GM10248 (cell line): ENCODE data around the gene TXNRD2.

Experiments
- CTCF ChIA-PET: fragments of 300-600 bp; sonication (Branson Sonifier 250); formaldehyde crosslinking; extraction: SDS; loops from one replicate; lab custom pipeline; 2021; ENCODE audit warnings: antibody characterized with exemption; lab: Yijun Ruan, JAX
- POLR2A ChIA-PET: fragments of 350-650 bp; sonication (Branson Sonifier 250); formaldehyde crosslinking; extraction: SDS; loops from one replicate; lab custom pipeline; 2020; ENCODE audit warnings: antibody characterized with exemption; lab: Yijun Ruan, JAX
- DNase-seq: peaks from one replicate; pipeline ENCODE4 v3.0.0; 2012; ENCODE audit errors: extremely low spot score
- TF ChIP-seq, protein P1 (sequence below): IDR thresholded peaks from 2 replicates; pipeline ENCODE4 v1.5.1; 2012; ENCODE audit warnings: mild to moderate bottlenecking, low read depth; ENCODE audit errors: extremely low read depth, missing control alignments, control extremely low read depth

TXNRD2 gene

DNA sequence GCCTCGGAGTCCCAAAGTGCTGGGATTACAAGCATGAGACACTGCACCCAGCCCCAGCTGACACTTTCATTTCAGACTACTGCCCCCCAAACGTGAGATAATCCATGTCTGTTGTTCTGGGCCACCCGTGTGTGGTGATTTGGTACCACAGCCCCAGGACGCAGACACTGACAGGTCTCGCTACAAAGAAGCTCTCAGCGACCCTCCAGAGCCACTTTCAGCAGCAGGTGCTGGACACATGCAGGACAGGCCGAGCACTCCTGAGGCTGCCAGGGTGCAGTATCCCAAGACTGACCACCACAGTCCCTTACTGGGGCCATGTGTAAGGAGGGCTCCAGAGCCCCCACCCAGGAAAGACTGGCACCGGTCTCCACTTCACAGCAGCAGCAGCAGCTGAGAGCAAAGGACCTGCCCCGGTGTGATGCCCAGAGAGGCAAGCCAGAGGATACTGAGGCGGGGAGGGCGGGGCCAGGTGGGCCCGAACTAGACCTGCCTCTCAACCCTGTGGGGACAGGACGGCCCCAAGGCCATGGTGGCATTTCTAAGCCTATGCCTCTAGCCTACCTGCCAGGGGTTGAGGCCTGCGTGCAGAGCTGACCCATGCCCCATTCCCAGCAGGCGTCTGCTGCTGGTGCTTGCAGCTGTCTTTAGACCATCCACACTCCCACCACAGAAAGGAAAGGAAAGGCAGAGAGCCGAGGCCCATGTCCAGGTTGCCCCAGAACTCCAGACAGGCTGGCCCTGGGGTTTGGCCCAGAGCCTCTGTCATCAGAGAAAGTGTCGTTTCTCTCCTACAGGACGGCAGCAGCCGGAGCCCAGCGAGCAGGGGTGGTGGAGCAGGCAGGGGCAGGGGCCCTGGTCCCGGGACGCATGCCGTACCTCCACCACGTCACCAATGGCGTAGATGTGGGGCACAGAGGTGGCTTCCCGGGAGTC, 58.9 kb downstream of the TXNRD2 start:
- TF ChIP-seq, protein P1, sequence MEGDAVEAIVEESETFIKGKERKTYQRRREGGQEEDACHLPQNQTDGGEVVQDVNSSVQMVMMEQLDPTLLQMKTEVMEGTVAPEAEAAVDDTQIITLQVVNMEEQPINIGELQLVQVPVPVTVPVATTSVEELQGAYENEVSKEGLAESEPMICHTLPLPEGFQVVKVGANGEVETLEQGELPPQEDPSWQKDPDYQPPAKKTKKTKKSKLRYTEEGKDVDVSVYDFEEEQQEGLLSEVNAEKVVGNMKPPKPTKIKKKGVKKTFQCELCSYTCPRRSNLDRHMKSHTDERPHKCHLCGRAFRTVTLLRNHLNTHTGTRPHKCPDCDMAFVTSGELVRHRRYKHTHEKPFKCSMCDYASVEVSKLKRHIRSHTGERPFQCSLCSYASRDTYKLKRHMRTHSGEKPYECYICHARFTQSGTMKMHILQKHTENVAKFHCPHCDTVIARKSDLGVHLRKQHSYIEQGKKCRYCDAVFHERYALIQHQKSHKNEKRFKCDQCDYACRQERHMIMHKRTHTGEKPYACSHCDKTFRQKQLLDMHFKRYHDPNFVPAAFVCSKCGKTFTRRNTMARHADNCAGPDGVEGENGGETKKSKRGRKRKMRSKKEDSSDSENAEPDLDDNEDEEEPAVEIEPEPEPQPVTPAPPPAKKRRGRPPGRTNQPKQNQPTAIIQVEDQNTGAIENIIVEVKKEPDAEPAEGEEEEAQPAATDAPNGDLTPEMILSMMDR = no peak
- CTCF ChIA-PET = interaction anchor here (2.5 kb wide), 1 partner anchor 152 kb away, joined by 7 read pairs; no protein-coding TSS in a partner anchor
- DNase-seq = no peak
- POLR2A ChIA-PET = no interaction called here

DNA sequence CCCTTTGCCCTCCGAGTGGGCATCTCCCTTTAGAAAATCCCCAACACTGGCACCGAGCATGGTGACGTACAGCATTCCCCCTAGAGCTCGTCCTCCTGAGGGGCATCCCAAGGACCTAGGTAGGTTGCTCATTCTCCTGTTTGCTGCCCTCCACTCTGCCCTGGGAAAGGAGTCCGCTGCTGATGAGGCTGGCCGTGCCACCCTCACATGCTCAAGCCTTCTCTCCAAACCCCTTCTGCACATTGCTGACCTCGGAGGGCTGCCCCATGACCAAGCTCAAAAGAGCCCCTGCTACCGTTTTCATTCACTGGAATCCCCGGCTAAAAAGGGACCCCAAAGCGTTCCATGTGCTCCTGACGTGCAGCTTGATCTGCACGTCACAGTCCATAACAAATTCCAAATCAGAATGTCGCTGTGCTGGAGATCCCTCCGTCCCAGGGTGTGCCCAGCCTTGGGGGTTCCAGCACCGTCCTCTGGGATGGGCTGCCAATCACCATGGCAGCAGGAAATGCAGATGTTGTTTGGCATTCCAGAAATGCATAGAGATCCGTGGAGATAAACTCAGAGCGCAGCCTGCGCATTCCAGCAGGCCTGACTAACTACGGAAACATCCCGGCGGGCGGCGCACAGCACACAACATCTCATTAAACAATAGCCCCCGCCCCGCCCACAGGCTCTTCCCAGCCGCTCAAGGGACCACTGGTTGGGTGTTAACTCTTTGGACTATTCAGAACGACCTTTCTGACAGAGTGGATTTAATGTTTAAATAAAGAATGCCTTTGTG, 60.6 kb downstream of the TXNRD2 start:
- TF ChIP-seq, protein P1 = no peak
- CTCF ChIA-PET = interaction anchor here (2.5 kb wide), 1 partner anchor 150 kb away, joined by 7 read pairs; no protein-coding TSS in a partner anchor

DNA sequence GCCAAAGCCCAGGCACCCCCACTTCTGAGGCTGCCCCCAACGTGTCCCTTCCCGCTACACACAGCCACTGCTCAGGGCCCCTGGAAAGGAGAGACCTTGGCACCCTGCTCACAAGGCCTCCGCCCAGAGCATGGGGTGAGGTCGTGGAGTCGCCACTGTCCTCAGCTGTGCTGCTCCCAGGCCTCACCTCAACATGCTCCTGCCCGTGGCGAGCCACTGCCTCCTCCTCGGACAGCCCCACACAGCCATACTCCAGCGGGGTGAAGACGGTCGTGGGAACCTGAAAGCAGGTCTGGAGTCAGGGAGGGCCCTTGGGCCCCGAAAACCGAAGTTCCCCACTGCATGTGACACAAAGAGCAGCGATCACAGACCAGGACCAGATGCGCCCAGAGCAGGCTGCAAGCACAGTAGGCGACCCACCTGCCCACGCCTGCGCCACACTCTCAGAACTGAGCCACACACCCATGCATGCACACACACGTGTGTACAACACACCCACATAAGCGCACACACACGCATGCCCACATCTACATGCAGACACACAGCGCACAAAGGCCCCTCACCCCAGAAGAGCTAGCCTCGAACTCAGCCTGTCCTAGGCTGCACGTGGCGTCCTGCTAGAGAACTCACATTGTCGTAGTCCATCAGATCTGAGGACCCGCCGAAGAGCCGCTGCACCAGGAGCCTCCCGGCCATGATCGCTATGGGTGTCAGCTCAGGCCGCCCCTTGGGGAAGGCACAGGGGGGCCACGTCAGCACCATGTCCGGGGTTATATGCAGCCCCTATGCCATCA, 61.4 kb downstream of the TXNRD2 start:
- no peak for DNase-seq
- POLR2A ChIA-PET = no interaction called here
- TF ChIP-seq, protein P1 = no peak
- CTCF ChIA-PET = interaction anchor here (2.5 kb wide), 1 partner anchor 150 kb away, joined by 7 read pairs; no protein-coding TSS in a partner anchor

More for the DNA sequence above, 60.6 kb downstream of the TXNRD2 start:
- POLR2A ChIA-PET = no interaction called here
- DNase-seq = no peak

DNA sequence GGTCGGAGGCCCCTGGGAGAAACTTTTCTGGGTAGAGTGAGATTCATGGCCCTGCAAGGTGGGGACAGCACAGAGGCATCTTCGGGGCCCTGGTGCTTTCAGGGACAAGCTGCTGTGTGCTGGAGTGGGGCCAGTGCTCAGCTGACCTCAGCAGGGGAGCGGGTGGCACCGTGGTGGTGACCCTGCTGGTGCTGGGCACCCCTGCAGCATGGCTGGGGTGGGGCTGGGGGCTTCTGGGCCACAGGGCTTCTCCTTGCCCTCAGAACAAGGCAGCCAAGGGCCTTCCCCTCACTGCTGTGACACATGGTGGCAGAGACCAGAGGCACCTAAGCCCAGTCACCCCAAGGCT, 62.0 kb downstream of the TXNRD2 start:
- CTCF ChIA-PET = no interaction called here

DNA sequence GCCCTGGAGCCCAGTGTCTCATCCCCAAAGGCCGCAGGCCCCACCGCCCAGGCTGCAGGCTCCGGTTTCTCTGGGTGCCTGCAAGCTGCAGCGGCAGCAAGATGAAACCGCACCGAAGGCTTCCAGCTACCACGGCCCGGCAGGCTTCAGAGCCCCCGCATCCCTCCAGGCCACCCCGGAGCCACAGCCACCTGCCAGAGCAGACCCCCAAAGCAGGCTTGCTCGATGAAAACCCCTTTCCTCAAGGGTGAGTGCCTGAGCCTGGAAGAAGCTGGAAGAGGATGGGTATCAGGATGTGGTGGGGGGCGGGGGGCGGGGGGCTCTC, 62.4 kb downstream of the TXNRD2 start:
- CTCF ChIA-PET = no interaction called here
- POLR2A ChIA-PET = no interaction called here
- DNase-seq = no peak
- TF ChIP-seq, protein P1 = no peak

More for the DNA sequence above, 62.0 kb downstream of the TXNRD2 start:
- DNase-seq = no peak
- TF ChIP-seq, protein P1 = no peak
- POLR2A ChIA-PET = no interaction called here
